NCI-H2196 (cell line): ENCODE results near the gene LHX6.

Source experiments
- DNase-seq: peaks from one replicate; lab custom pipeline; 2025; ENCODE audit not compliant: unreplicated experiment; lab: John Stamatoyannopoulos, UW

LHX6 gene

GRCh38 chr9:122236681-122237080, 7.9 kb upstream of the LHX6 start:
- DNase-seq: no peak

- no peak for DNase-seq
Measured at GRCh38 chr9:122234022-122234748, 5.4 kb upstream of the LHX6 start.

- DNase-seq: no peak
Measured at GRCh38 chr9:122232796-122233306, 4.1 kb upstream of the LHX6 start.

GRCh38 chr9:122229485-122229837, 704 bp upstream of the LHX6 start:
- DNase-seq: no peak

- no peak for DNase-seq
Measured at GRCh38 chr9:122228191-122228567, 578 bp downstream of the LHX6 start.

GRCh38 chr9:122227575-122227900, 1.2 kb downstream of the LHX6 start:
- no peak for DNase-seq

- no peak for DNase-seq
Measured at GRCh38 chr9:122226758-122227574, 1.8 kb downstream of the LHX6 start.

GRCh38 chr9:122226142-122226757, 2.5 kb downstream of the LHX6 start:
- DNase-seq: no peak

- DNase-seq: no peak
Measured at GRCh38 chr9:122225312-122226141, 3.2 kb downstream of the LHX6 start.

- no peak for DNase-seq
Measured at GRCh38 chr9:122223435-122223834, 5.3 kb downstream of the LHX6 start.

- no peak for DNase-seq
Measured at GRCh38 chr9:122222791-122223190, 6.0 kb downstream of the LHX6 start.

- DNase-seq: no peak
Measured at GRCh38 chr9:122221183-122221811, 7.5 kb downstream of the LHX6 start.

- no peak for DNase-seq
Measured at GRCh38 chr9:122220673-122221182, 8.0 kb downstream of the LHX6 start.

- no peak for DNase-seq
Measured at GRCh38 chr9:122219856-122220672, 8.7 kb downstream of the LHX6 start.

- no peak for DNase-seq
Measured at GRCh38 chr9:122218935-122219855, 9.6 kb downstream of the LHX6 start.

GRCh38 chr9:122218071-122218934, 10.5 kb downstream of the LHX6 start:
- no peak for DNase-seq

GRCh38 chr9:122217640-122218039, 11.1 kb downstream of the LHX6 start:
- DNase-seq: no peak
